DOHH2 (cell line): ENCODE measurements around the gene ABCB6.

Experiments used
- H3F3A ChIP-seq: fragments of 200-600 bp; sonication (generic), shearing (Covaris generic); 2 replicates; pipeline ENCODE4 v1.6.0; 2016; ENCODE audit warnings: antibody characterized with exemption, mild to moderate bottlenecking; ENCODE audit not compliant: control insufficient read depth, insufficient read depth
- H3K27ac ChIP-seq: fragments of 200-600 bp; sonication (generic); 2 replicates; pipeline ENCODE4 v1.5.1; 2014; ENCODE audit warnings: low read depth, mild to moderate bottlenecking, low read length, moderate library complexity
- H3K27me3 ChIP-seq: fragments of 200-600 bp; sonication (generic); 2 replicates; pipeline ENCODE4 v1.6.1; 2014; ENCODE audit warnings: mild to moderate bottlenecking, low read length, mixed read lengths; ENCODE audit not compliant: control insufficient read depth
- H3K36me3 ChIP-seq: fragments of 200-600 bp; sonication (generic); 2 replicates; pipeline ENCODE4 v1.6.1; 2014; ENCODE audit warnings: mild to moderate bottlenecking, low read length, moderate library complexity, mixed read lengths; ENCODE audit not compliant: control insufficient read depth
- H3K4me1 ChIP-seq: fragments of 200-600 bp; sonication (generic); 2 replicates; pipeline ENCODE4 v1.6.1; 2014; ENCODE audit warnings: mild to moderate bottlenecking, low read length, mixed read lengths; ENCODE audit not compliant: control insufficient read depth
- H3K4me2 ChIP-seq: fragments of 200-600 bp; sonication (generic); 2 replicates; pipeline ENCODE4 v1.6.0; 2014; ENCODE audit warnings: mild to moderate bottlenecking, low read length, moderate library complexity
- H3K4me3 ChIP-seq: fragments of 200-600 bp; sonication (generic); 2 replicates; pipeline ENCODE4 v1.5.1; 2014; ENCODE audit warnings: mild to moderate bottlenecking, low read length, mixed read lengths
- H3K79me2 ChIP-seq: fragments of 200-600 bp; sonication (generic); 2 replicates; pipeline ENCODE4 v1.6.1; 2014; ENCODE audit warnings: mild to moderate bottlenecking, low read length, mixed read lengths; ENCODE audit not compliant: control insufficient read depth
- H3K9me2 ChIP-seq: fragments of 200-600 bp; sonication (generic); replicated peaks from 2 replicates; pipeline ENCODE4 v1.6.1; 2014; ENCODE audit warnings: mild to moderate bottlenecking, low read length, mixed read lengths; ENCODE audit not compliant: control insufficient read depth
- H3K9me3 ChIP-seq: fragments of 200-600 bp; sonication (generic); 2 replicates; pipeline ENCODE4 v1.6.1; 2014; ENCODE audit warnings: antibody characterized with exemption, low read length, mixed read lengths; ENCODE audit not compliant: control insufficient read depth, insufficient read depth
- H4K20me1 ChIP-seq: fragments of 200-600 bp; sonication (generic); 2 replicates; pipeline ENCODE4 v1.6.0; 2014; ENCODE audit warnings: low read depth, mild to moderate bottlenecking, antibody characterized with exemption, low read length, moderate library complexity; ENCODE audit not compliant: control insufficient read depth, insufficient read depth
- CTCF ChIP-seq: fragments of 200-600 bp; sonication (generic); IDR thresholded peaks from one replicate; pipeline ENCODE4 v1.5.1; 2014; ENCODE audit warnings: antibody characterized with exemption, mild to moderate bottlenecking, low read depth, low read length; ENCODE audit not compliant: poor library complexity, severe bottlenecking
- EZH2phosphoT487 ChIP-seq: fragments of 200-600 bp; sonication (generic); IDR thresholded peaks from 2 replicates; pipeline ENCODE4 v1.6.1; 2017; ENCODE audit warnings: borderline replicate concordance, mild to moderate bottlenecking, antibody characterized with exemption, low read length, moderate library complexity, mixed read lengths

ABCB6 gene

GRCh38 chr2:219160186-219161017, 58.4 kb downstream of the ABCB6 start, which contains the start of gene NHEJ1:
Gene NHEJ1 (minus strand): TSS chr2:219160815. CDS start chr2:219158362, 2,453 bp downstream.
- H3K27ac ChIP-seq, result peak within 1 kb of the TSS; percentile 71
- peaks cover 9% of the 10 kb centered on the region; the same call in 1 of the 2 replicates for H3F3A ChIP-seq
- no peaks in the 10 kb centered on the region for H3K79me2 ChIP-seq
- H3K36me3 ChIP-seq, result peaks cover 10% of the 10 kb centered on the region
- H3K9me3 ChIP-seq, result no peaks in the 10 kb centered on the region
- no peaks in the 10 kb centered on the region for H3K9me2 ChIP-seq
- H4K20me1 ChIP-seq, result peaks cover 3% of the 10 kb centered on the region; the same call in 1 of the 2 replicates
- H3K4me3 ChIP-seq, result peak within 1 kb of the TSS; percentile 83
- no peaks in the 10 kb centered on the region for H3K27me3 ChIP-seq
- TF ChIP-seq CTCF (peak; percentile 96), EZH2phosphoT487 (no peak)
- peak within 1 kb of the TSS; percentile 72 for H3K4me2 ChIP-seq
- peaks cover 14% of the 10 kb centered on the region for H3K4me1 ChIP-seq
